ENCODE results near the gene NPBWR2. TPM values are rescaled to one million over a fixed set of nuclear protein-coding genes. Genes with fewer than 3 reads are reported as not detected.

NPBWR2 gene
- total RNA-seq, 1 donor from 2014 or later = not detected

GRCh38 chr20:64084685-64085152, 22.6 kb downstream of the NPBWR2 start:
- no peak for DNase-seq

- DNase-seq = no peak
Measured at GRCh38 chr20:64083804-64084684, 23.3 kb downstream of the NPBWR2 start, which contains the start of gene LKAAEAR1. LKAAEAR1 (minus strand) TSS chr20:64084398; CDS start chr20:64084219, 179 bp downstream.

GRCh38 chr20:64083378-64083803, 24.0 kb downstream of the NPBWR2 start:
- peak; percentile 25 for DNase-seq

GRCh38 chr20:64082820-64083377, 24.5 kb downstream of the NPBWR2 start:
- no peak for DNase-seq

GRCh38 chr20:64082126-64082731, 25.1 kb downstream of the NPBWR2 start:
- DNase-seq = no peak

GRCh38 chr20:64081624-64081964, 25.8 kb downstream of the NPBWR2 start:
- DNase-seq = no peak

GRCh38 chr20:64080813-64081623, 26.3 kb downstream of the NPBWR2 start:
- no peak for DNase-seq

- no peak for DNase-seq
Measured at GRCh38 chr20:64080013-64080812, 27.2 kb downstream of the NPBWR2 start, which contains the start of gene OPRL1. OPRL1 (plus strand) TSS chr20:64080082; CDS start chr20:64092721, 12,639 bp downstream.

GRCh38 chr20:64079273-64080012, 27.9 kb downstream of the NPBWR2 start, which contains the start of gene RGS19:
RGS19 (minus strand) TSS chr20:64079518; CDS start chr20:64076886, 2,632 bp downstream.
- peak; percentile 46 for DNase-seq

GRCh38 chr20:64078934-64079272, 28.5 kb downstream of the NPBWR2 start:
- DNase-seq = no peak

- no peak for DNase-seq
Measured at GRCh38 chr20:64077876-64078551, 29.4 kb downstream of the NPBWR2 start.

- DNase-seq = no peak
Measured at GRCh38 chr20:64077541-64077875, 29.9 kb downstream of the NPBWR2 start.

- no peak for DNase-seq
Measured at GRCh38 chr20:64077094-64077493, 30.3 kb downstream of the NPBWR2 start.

- DNase-seq = no peak
Measured at GRCh38 chr20:64076061-64076997, 31.0 kb downstream of the NPBWR2 start.

- DNase-seq = no peak
Measured at GRCh38 chr20:64075556-64075955, 31.8 kb downstream of the NPBWR2 start.

- no peak for DNase-seq
Measured at GRCh38 chr20:64074963-64075362, 32.4 kb downstream of the NPBWR2 start.

- no peak for DNase-seq
Measured at GRCh38 chr20:64074184-64074789, 33.1 kb downstream of the NPBWR2 start.

- DNase-seq = no peak
Measured at GRCh38 chr20:64073476-64074183, 33.7 kb downstream of the NPBWR2 start.
